ENCODE data around the gene GABPB2.
A peak's percentile ranks its signal among the peaks of the same experiment; 100 is the strongest.

GABPB2 gene

GRCh38 chr1:151070474-151071276, at the start of gene GABPB2:
Gene GABPB2, plus strand, starts transcription at chr1:151070761. Its CDS starts 17,429 bp downstream, at chr1:151088190.
- DNase-seq: peak; percentile 98

DNA sequence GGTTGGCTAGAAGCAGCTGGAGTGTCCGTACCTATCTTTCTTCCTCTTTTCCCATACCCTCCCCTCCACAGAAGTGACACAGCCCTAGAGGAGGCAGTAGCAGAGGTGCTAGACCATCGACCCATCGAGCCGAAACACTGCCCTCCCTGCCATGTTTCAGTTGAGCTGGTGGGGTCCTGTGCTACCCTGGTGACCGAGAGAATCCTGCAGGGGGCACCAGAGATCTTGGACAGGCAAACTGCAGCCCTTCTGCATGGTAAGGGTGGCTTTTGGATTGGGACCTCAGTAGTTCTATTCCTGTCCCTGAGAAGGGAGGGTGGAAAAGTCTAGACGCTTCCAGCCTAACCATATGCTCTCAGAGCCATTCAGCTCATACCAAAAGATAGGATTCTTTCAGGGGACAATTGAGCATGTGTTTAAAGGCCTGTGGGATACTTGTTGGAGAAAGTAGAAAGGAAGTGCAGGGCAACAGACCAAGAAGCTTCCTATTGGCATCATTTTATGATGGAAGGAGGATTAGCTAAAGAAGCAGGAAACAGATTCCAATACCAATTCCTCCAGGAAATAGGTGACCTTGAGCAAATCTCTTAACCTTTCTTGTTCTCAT, 45.9 kb upstream of the GABPB2 start:
- peak; percentile 55 for DNase-seq

DNA sequence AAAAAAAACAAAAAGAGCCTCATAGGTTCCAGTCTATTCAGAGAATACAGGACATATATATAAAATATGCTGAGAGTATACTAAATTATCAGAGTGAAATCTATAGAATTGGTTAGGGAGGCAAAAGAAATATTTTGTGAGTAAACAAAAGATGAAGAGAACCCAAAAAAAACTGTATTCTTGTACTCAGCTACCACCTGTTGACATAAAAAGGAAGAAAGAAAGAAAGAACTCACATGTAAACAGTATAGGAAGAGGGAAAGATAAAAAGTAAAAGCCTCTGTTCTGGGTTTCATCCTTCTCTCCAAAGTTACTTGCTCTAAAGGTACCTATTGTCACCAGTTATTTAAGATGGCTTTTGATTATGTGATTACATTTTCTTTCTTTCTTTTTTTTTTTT, 44.1 kb upstream of the GABPB2 start:
- DNase-seq: no peak

GRCh38 chr1:151032164-151032563, 38.4 kb upstream of the GABPB2 start:
- DNase-seq: no peak

- no peak for DNase-seq
Measured at GRCh38 chr1:151035167-151035566, 35.4 kb upstream of the GABPB2 start.

- no peak for DNase-seq
Measured at GRCh38 chr1:151036356-151036755, 34.2 kb upstream of the GABPB2 start, which contains the start of gene BNIPL. Gene BNIPL, plus strand, starts transcription at chr1:151036586. Its CDS starts 140 bp downstream, at chr1:151036726.

DNA sequence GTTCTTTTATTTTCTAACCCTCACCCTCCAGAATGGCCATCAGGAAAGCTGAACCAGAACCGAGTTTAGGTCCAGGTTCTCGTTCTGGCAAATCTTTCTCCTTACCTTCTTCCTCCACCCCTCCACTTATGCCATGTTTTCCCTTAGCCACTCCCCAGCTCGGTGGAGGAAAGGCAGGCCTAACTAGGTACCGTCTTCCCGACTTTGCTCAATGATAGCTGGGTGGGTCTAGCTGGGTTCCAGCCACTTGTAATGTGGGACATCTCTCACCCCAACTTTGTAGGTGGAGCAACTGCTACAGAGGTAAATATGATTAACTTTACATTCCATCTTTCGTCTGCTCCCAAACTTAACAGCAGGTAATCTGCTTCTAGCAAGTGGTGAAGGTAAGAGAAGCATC, 33.5 kb upstream of the GABPB2 start:
- DNase-seq: no peak

GRCh38 chr1:151039521-151039920, 31.0 kb upstream of the GABPB2 start:
- no peak for DNase-seq

DNA sequence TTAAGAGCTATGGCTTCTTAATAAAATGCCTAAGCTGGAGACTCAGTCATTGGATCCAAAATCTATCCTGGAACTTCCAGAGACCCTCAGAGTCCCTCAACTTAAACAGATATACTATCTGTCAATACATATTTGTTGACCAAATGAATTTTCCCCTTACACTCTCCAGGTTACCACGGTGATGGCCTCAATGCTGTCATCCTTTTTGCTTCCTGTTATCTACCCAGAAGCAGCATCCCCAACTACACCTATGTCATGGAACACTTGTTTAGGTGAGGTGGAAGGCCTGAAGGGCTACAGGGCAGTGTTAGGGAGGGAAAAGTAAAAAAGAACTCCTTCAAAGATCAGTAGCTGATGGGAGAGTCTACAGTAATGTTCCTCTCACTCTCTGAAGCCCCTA, 27.4 kb upstream of the GABPB2 start:
- no peak for DNase-seq

DNA sequence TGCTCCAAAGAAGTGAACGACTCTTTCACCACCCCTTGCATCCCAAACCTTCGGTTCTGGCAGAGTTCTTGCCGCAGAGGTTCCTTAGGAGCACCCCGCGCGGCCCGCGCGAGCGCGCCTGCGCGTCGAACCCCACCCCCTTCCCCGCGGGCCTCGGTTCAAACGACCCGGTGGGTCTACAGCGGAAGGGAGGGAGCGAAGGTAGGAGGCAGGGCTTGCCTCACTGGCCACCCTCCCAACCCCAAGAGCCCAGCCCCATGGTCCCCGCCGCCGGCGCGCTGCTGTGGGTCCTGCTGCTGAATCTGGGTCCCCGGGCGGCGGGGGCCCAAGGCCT, 23.0 kb upstream of the GABPB2 start, which contains the start of gene C1orf56:
TSS of gene C1orf56 (plus strand) at position 161 of the 334 bp plus-strand sequence. CDS start at position 258, 97 bp downstream.
- peak; percentile 62 for DNase-seq

DNA sequence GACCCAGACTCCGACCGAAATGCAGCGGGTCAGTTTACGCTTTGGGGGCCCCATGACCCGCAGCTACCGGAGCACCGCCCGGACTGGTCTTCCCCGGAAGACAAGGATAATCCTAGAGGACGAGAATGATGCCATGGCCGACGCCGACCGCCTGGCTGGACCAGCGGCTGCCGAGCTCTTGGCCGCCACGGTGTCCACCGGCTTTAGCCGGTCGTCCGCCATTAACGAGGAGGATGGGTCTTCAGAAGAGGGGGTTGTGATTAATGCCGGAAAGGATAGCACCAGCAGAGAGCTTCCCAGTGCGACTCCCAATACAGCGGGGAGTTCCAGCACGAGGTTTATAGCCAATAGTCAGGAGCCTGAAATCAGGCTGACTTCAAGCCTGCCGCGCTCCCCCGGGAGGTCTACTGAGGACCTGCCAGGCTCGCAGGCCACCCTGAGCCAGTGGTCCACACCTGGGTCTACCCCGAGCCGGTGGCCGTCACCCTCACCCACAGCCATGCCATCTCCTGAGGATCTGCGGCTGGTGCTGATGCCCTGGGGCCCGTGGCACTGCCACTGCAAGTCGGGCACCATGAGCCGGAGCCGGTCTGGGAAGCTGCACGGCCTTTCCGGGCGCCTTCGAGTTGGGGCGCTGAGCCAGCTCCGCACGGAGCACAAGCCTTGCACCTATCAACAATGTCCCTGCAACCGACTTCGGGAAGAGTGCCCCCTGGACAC, 22.5 kb upstream of the GABPB2 start:
- DNase-seq: peak; percentile 62

DNA sequence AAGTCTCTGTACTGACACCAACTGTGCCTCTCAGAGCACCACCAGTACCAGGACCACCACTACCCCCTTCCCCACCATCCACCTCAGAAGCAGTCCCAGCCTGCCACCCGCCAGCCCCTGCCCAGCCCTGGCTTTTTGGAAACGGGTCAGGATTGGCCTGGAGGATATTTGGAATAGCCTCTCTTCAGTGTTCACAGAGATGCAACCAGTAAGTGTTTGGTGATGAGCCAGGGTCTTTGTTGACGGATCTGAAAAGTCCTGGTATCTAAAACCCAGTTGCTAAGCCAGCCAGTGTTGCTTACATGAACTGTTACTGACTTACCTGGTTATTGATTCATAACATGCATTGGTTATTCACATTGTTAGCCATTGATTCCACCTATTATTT, 21.9 kb upstream of the GABPB2 start:
- no peak for DNase-seq

GRCh38 chr1:151049458-151049857, 21.1 kb upstream of the GABPB2 start:
- no peak for DNase-seq

DNA sequence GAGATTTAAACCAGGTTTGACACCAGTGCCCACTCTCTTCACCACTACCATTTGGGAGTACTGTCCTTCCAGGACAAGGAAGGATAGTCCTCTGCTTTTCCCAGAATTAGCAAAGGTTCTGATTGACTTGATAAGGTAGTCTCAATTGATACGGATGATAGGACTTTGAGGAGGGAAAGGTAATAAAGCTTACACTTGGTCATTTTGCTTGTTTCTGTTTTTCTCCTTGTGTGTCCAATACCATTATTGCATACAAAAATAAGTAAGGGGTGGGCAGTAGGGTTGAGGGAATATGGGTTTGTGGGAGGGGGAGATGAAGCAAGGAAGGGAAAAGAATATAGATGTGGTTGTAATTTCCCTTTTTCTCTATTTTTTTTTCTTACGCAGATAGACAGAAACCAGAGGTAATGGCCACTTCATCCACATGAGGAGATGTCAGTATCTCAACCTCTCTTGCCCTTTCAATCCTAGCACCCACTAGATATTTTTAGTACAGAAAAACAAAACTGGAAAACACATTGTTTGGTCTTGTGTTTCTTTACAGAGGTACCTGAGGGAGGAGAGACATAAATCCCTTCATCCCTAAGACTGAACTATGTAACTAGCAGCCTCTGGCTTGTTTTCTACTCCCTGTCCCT, 20.4 kb upstream of the GABPB2 start:
- no peak for DNase-seq

GRCh38 chr1:151051356-151052009, 19.1 kb upstream of the GABPB2 start:
- no peak for DNase-seq

GRCh38 chr1:151054971-151055547, 15.5 kb upstream of the GABPB2 start:
- no peak for DNase-seq

DNA sequence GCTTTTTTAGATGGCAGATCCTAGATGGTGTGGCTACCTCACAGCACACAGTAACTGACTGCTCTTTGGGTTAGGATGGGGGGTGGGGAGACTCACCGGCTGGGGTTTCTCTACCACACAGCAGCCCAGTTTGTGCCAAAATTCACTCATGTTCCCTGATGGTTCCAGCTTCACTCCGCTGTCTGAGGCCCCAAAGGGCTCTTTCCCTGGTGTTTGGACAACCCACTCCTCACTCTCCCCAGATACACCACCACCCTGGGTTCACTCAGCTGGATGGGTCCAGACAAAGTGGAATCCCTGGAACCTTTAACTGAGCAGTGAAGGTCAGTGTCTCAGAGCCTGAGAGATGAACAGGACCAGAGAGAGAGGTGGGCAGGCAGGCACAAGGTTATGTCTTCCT, 15.0 kb upstream of the GABPB2 start:
- DNase-seq: no peak

GRCh38 chr1:151056149-151056548, 14.4 kb upstream of the GABPB2 start:
- DNase-seq: no peak

DNA sequence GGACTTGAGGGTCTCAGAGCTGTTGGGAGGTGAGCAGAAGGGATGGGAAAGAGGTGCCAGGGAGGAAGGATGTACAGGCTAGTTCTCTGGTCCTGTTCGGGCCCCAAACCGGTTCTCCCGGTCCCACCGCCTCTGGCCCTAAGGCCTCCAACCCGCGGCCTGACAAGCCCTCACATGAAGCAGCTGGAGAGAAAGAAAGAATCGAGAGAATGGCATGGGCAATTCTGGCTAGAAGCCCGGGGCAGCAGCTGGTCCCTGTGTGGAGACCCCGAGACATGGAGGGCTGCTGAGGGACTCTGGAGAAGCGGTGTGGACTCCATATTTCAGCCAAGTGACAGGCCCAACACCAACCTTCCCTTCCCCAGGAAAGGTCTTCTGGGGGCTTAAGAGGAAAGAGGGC, 11.9 kb upstream of the GABPB2 start:
- no peak for DNase-seq

- peak; percentile 83 for DNase-seq
Measured at GRCh38 chr1:151059109-151060006, 11.2 kb upstream of the GABPB2 start, which contains the start of gene CDC42SE1. Gene CDC42SE1, minus strand, starts transcription at chr1:151059622. Its CDS starts 3,892 bp downstream, at chr1:151055730.

- peak; percentile 83 for DNase-seq
Measured at GRCh38 chr1:151060007-151060656, 10.4 kb upstream of the GABPB2 start, which contains the start of gene MLLT11. Gene MLLT11, plus strand, starts transcription at chr1:151060397. Its CDS starts 6,828 bp downstream, at chr1:151067225.
